H1 (cell line): ENCODE measurements around the gene CDCA4. TPM values are rescaled to one million over a fixed set of nuclear protein-coding genes. Genes with fewer than 3 reads are reported as not detected.

Experiments used
- CTCF ChIA-PET: fragments of 300-600 bp; sonication (Branson Sonifier 250); formaldehyde crosslinking; loops from one replicate; lab custom pipeline; 2021; ENCODE audit not compliant: partially characterized antibody; lab: Charles Lee
- POLR2A ChIA-PET: fragments of 300-600 bp; sonication (Branson Sonifier 250); formaldehyde crosslinking; loops from one replicate; lab custom pipeline; 2021; ENCODE audit warnings: inconsistent platforms; ENCODE audit not compliant: partially characterized antibody; lab: Charles Lee
- DNase-seq, 2 experiments: peaks; one replicate each; pipeline versions ENCODE4 v3.0.0 to v3.0.0-alpha.2; 2010 to 2022; ENCODE audit warnings: low spot score in 2 of 2, low read depth in 1 of 2, mixed read lengths in 1 of 2
- FAIRE-seq: peaks from 2 replicates; lab custom pipeline; 2011; peaks lifted over from hg19 to GRCh38; lab: Jason Lieb, UNC
- H2AFZ ChIP-seq: 2 replicates; pipeline ENCODE4 v1.8.1; 2012; ENCODE audit warnings: low read length, inconsistent platforms
- H2AK5ac ChIP-seq: 2 replicates; pipeline ENCODE4 v1.6.1; 2013; ENCODE audit warnings: low read depth, low read length
- H2BK120ac ChIP-seq: replicated peaks from 2 replicates; pipeline ENCODE3; 2013; ENCODE audit warnings: low read depth, low read length, inconsistent platforms
- H2BK12ac ChIP-seq: 2 replicates; pipeline ENCODE4 v1.6.1; 2013; ENCODE audit warnings: low read depth, low read length
- H2BK15ac ChIP-seq: 2 replicates; pipeline ENCODE4 v1.6.1; 2013; ENCODE audit warnings: low read length
- H2BK20ac ChIP-seq: 2 replicates; pipeline ENCODE4 v1.6.1; 2013; ENCODE audit warnings: low read length
- H2BK5ac ChIP-seq: 2 replicates; pipeline ENCODE4 v1.6.1; 2013; ENCODE audit warnings: low read depth, low read length
- H3K14ac ChIP-seq: 2 replicates; pipeline ENCODE4 v1.6.1; 2013; ENCODE audit warnings: inconsistent platforms; ENCODE audit not compliant: insufficient read length
- H3K18ac ChIP-seq: 2 replicates; pipeline ENCODE4 v1.6.1; 2013; ENCODE audit warnings: low read length; ENCODE audit errors: extremely low read depth
- H3K23ac ChIP-seq: 2 replicates; pipeline ENCODE4 v1.6.1; 2013; ENCODE audit warnings: inconsistent platforms; ENCODE audit not compliant: insufficient read length
- H3K23me2 ChIP-seq: 2 replicates; pipeline ENCODE4 v1.6.1; 2013; ENCODE audit warnings: low read depth, low read length
- H3K27ac ChIP-seq: 2 replicates; pipeline ENCODE4 v1.6.1; 2011; ENCODE audit warnings: low read depth, low read length, inconsistent platforms
- H3K27me3 ChIP-seq, 4 experiments: replicated peaks in 1 of 4; 1 replicate in 1 of 4; 2 replicates in 3 of 4; pipeline versions ENCODE4 v1.6.1 to v1.8.1; 2011 to 2013; ENCODE audit warnings: low read length in 3 of 4, mild to moderate bottlenecking in 3 of 4, inconsistent platforms in 2 of 4, mixed read lengths in 2 of 4, moderate library complexity in 1 of 4; ENCODE audit not compliant: control insufficient read depth in 3 of 4, insufficient read depth in 3 of 4; ENCODE audit errors: extremely low read depth in 1 of 4
- H3K36me3 ChIP-seq, 4 experiments: 2 replicates each; pipeline versions ENCODE4 v1.6.1 to v1.8.1; 2011 to 2013; ENCODE audit warnings: mild to moderate bottlenecking in 4 of 4, low read length in 3 of 4, moderate library complexity in 2 of 4, control low read depth in 1 of 4, inconsistent platforms in 1 of 4; ENCODE audit not compliant: insufficient read depth in 4 of 4, control insufficient read depth in 2 of 4
- H3K4ac ChIP-seq: replicated peaks from 2 replicates; pipeline ENCODE3; 2013; ENCODE audit warnings: low read length, low read depth, mixed read lengths, inconsistent platforms; ENCODE audit not compliant: insufficient read length
- H3K4me1 ChIP-seq, 4 experiments: replicated peaks in 1 of 4; 1 replicate in 1 of 4; 2 replicates in 3 of 4; pipeline versions ENCODE4 v1.6.1 to v1.8.1; 2011 to 2013; ENCODE audit warnings: low read length in 3 of 4, inconsistent platforms in 2 of 4, mixed read lengths in 1 of 4; ENCODE audit not compliant: insufficient read depth in 4 of 4, control insufficient read depth in 3 of 4
- H3K4me2 ChIP-seq, 2 experiments: 2 replicates each; pipeline versions ENCODE4 v1.6.1 to v1.8.1; 2011 to 2013; ENCODE audit warnings: low read depth in 2 of 2, low read length in 2 of 2, control low read depth in 1 of 2, inconsistent platforms in 1 of 2, mild to moderate bottlenecking in 1 of 2; ENCODE audit not compliant: insufficient read depth in 1 of 2
- H3K4me3 ChIP-seq, 4 experiments: fragments of 200-600, 300-600 bp in 1 of 4; sonication (generic), shearing (Covaris generic), sonication (Bioruptor Twin) in 1 of 4; 2 replicates each; pipeline versions ENCODE4 v1.5.1 to v1.8.1; 2011 to 2016; ENCODE audit warnings: low read length in 4 of 4, low read depth in 3 of 4, control low read depth in 2 of 4, inconsistent platforms in 2 of 4, mild to moderate bottlenecking in 2 of 4, mixed read lengths in 1 of 4, moderate library complexity in 1 of 4; ENCODE audit not compliant: insufficient read depth in 2 of 4; ENCODE audit errors: extremely low read depth in 1 of 4
- H3K56ac ChIP-seq: replicated peaks from 2 replicates; pipeline ENCODE3; 2013; ENCODE audit warnings: low read depth, mild to moderate bottlenecking, mixed read lengths, low read length, inconsistent platforms; ENCODE audit not compliant: insufficient read length
- H3K79me1 ChIP-seq: 2 replicates; pipeline ENCODE4 v1.6.1; 2013; ENCODE audit warnings: low read depth, low read length, control low read depth
- H3K79me2 ChIP-seq, 2 experiments: 2 replicates each; pipeline versions ENCODE4 v1.6.1 to v1.8.1; 2012 to 2013; ENCODE audit warnings: low read length in 2 of 2, mild to moderate bottlenecking in 2 of 2, inconsistent platforms in 1 of 2; ENCODE audit not compliant: insufficient read depth in 2 of 2, control insufficient read depth in 1 of 2
- H3K9ac ChIP-seq, 4 experiments: replicated peaks in 1 of 4; 1 replicate in 1 of 4; 2 replicates in 3 of 4; pipeline versions ENCODE4 v1.6.1 to v1.8.1; 2011 to 2013; ENCODE audit warnings: low read depth in 3 of 4, low read length in 3 of 4, control low read depth in 2 of 4, mild to moderate bottlenecking in 2 of 4, moderate library complexity in 2 of 4, inconsistent platforms in 1 of 4; ENCODE audit errors: extremely low read depth in 1 of 4
- H3K9me3 ChIP-seq, 2 experiments: 2 replicates each; pipeline versions ENCODE4 v1.6.1 to v1.8.1; 2012 to 2013; ENCODE audit warnings: mild to moderate bottlenecking in 2 of 2, moderate library complexity in 2 of 2, control low read depth in 1 of 2, inconsistent platforms in 1 of 2, low read depth in 1 of 2, low read length in 1 of 2, mixed read lengths in 1 of 2; ENCODE audit not compliant: insufficient read depth in 2 of 2
- H4K20me1 ChIP-seq, 2 experiments: replicated peaks in 1 of 2; 2 replicates each; pipeline versions ENCODE3 to v1.8.1; 2011 to 2013; ENCODE audit warnings: inconsistent platforms in 2 of 2, low read length in 2 of 2, mild to moderate bottlenecking in 1 of 2; ENCODE audit not compliant: insufficient read depth in 2 of 2, control insufficient read depth in 1 of 2
- H4K5ac ChIP-seq: 2 replicates; pipeline ENCODE4 v1.6.1; 2013; ENCODE audit warnings: low read length, low read depth, mixed read lengths, inconsistent platforms; ENCODE audit not compliant: insufficient read length
- H4K8ac ChIP-seq: 2 replicates; pipeline ENCODE4 v1.8.0; 2013; ENCODE audit warnings: mild to moderate bottlenecking, moderate library complexity, low read length, inconsistent platforms; ENCODE audit not compliant: insufficient read depth; ENCODE audit errors: extremely low read depth
- H4K91ac ChIP-seq: replicated peaks from 2 replicates; pipeline ENCODE3; 2013; ENCODE audit warnings: low read length, mixed read lengths, inconsistent platforms; ENCODE audit not compliant: insufficient read length
- CBX8 ChIP-seq: fragments of 300-800, 300-1000 bp; sonication (generic); IDR thresholded peaks from 2 replicates; pipeline ENCODE4 v1.7.1; 2016; ENCODE audit warnings: low read depth, low read length, borderline replicate concordance
- CEBPB ChIP-seq: IDR thresholded peaks from 2 replicates; pipeline ENCODE4 v1.6.1; 2012; ENCODE audit warnings: low read depth, low read length
- CHD2 ChIP-seq: IDR thresholded peaks from 2 replicates; pipeline ENCODE4 v1.6.1; 2012; ENCODE audit warnings: low read length, improper control_type of control experiment
- HDAC2 ChIP-seq, 2 experiments: fragments of 300-600 bp in 1 of 2; sonication (generic) in 1 of 2; IDR thresholded peaks; 2 replicates each; pipeline ENCODE4 v1.6.1; 2011 to 2012; ENCODE audit warnings: low read depth in 2 of 2, low read length in 2 of 2, mild to moderate bottlenecking in 2 of 2, moderate library complexity in 2 of 2, borderline replicate concordance in 1 of 2, inconsistent platforms in 1 of 2
- WGBS, 2 experiments: shearing (Covaris generic) in 1 of 2; methylation state at CpG; one replicate each; pipeline versions ENCODE4 v1.1.6 to v1.1.7; 2013 to 2015; ENCODE audit warnings: low lambda C conversion rate in 2 of 2, mixed read lengths in 2 of 2, inconsistent platforms in 1 of 2, low coverage in 1 of 2, missing lambda C conversion rate in 1 of 2; ENCODE audit not compliant: insufficient replicate concordance in 2 of 2, insufficient coverage in 1 of 2, insufficient read length in 1 of 2; ENCODE audit errors: extremely low coverage in 1 of 2, missing lambda C conversion rate in 1 of 2; 5-methylcytosine and 5-hydroxymethylcytosine counted together
- polyA plus RNA-seq, 7 experiments: library from polyadenylated mRNA; depleted of rRNA in 3 of 7; stranded (reverse) in 5 of 7; unstranded in 2 of 7; fragments of >200 nt in 5 of 7; fragments of 200-250 nt in 2 of 7; gene quantifications; 1 replicate in 5 of 7; 2 replicates in 1 of 7; 4 replicates in 1 of 7; pipeline versions ENCODE4 v1.2.1 to v1.2.3, GENCODE V29; 2011 to 2013; ENCODE audit warnings: missing spikeins in 2 of 7, mixed read lengths in 2 of 7
- total RNA-seq: library from RNA; stranded (reverse); fragmentation: NEBNext Ultra II Directional; extraction: Animal tissue kit (Norgen Biotek cat#: 25700); gene quantifications from 2 replicates; pipeline ENCODE4 v1.2.1, GENCODE V29; 2021

CDCA4 gene
- total and polyA plus RNA-seq, 2 of the 8 experiments (the other 6 are each of a cell fraction or from before 2014, with no cell fraction given), result 49.9 to 62.4 TPM

- no peaks in the 10 kb centered on the region for H3K27me3 ChIP-seq
- H3K14ac ChIP-seq, result no peak overlapping the region
- CTCF ChIA-PET, result interaction anchor here (0.8 to 2.7 kb wide), 11 partner anchors 7 to 85 kb away, joined by 3 to 10 read pairs (median 3); partner anchors contain the start of gene GPR132
- no peak overlapping the region for H2AFZ ChIP-seq
- H2BK15ac ChIP-seq, result no peak overlapping the region
- H4K5ac ChIP-seq, result no peak overlapping the region
- H3K27ac ChIP-seq, result no peak overlapping the region; the same call in 1 of the 2 replicates
- no peak overlapping the region for H3K23ac ChIP-seq
- peaks cover 13% of the 10 kb centered on the region for H3K79me1 ChIP-seq
- H3K56ac ChIP-seq, result no peak overlapping the region
- H3K36me3 ChIP-seq, result peaks cover 12 to 37% (median 25%) of the 10 kb centered on the region in 4 experiments; a peak in 7 of 8 replicates
- no peaks in the 10 kb centered on the region for H3K9me3 ChIP-seq
- H4K20me1 ChIP-seq, result peaks cover 44 to 68% of the 10 kb centered on the region in 2 experiments
- H3K18ac ChIP-seq, result no peak overlapping the region
- H2BK12ac ChIP-seq, result no peak overlapping the region
- peaks cover 4 to 9% (median 6%) of the 10 kb centered on the region in 4 experiments; a peak in 6 of 7 replicates for H3K4me1 ChIP-seq
- peaks cover 38 to 63% of the 10 kb centered on the region in 2 experiments for H3K79me2 ChIP-seq
- no peak overlapping the region for H3K4me2 ChIP-seq
- H3K4ac ChIP-seq, result no peak overlapping the region
- no peaks in the 10 kb centered on the region for H3K23me2 ChIP-seq
- H2AK5ac ChIP-seq, result no peak overlapping the region
- TF ChIP-seq CEBPB, result no peak
- no peak for TF ChIP-seq HDAC2 (IDR thresholded peaks at IDR 0.05; ENCODE audit: borderline replicate concordance in 1 of 2, low read depth in 2 of 2, low read length in 2 of 2)
- TF ChIP-seq CHD2, result no peak
- no peak for TF ChIP-seq CBX8
- FAIRE-seq (no peak), DNase-seq (no peak)
- H3K9ac ChIP-seq, result no peak overlapping the region
- no peak overlapping the region for H4K8ac ChIP-seq
- peak overlapping the region; percentile 16; the same call in 1 of the 2 replicates for H2BK5ac ChIP-seq
- POLR2A ChIA-PET, result interaction anchor here (1.7 kb wide), 1 partner anchor 27 kb away, joined by 3 read pairs; no protein-coding TSS in a partner anchor
- WGBS, 2 experiments, result 94% methylated on average over 29 of the region's 29 CpGs; no CpG with 5 or more reads in 1 of the 2 experiments
- no peak overlapping the region for H4K91ac ChIP-seq
- H2BK120ac ChIP-seq, result no peak overlapping the region
- no peak overlapping the region for H2BK20ac ChIP-seq
- no peak overlapping the region for H3K4me3 ChIP-seq
These were observed 9.4 kb downstream of the CDCA4 start for GRCh38 chr14:105011312-105011990.
